KMS-11 (cell line): ENCODE data around the gene ACD.
A peak's percentile ranks its signal among the peaks of the same experiment; 100 is the strongest.

ENCODE experiments used
- H2AFZ ChIP-seq: fragments of 200-600 bp; sonication (generic); 2 replicates; pipeline ENCODE4 v1.6.1; 2016; ENCODE audit warnings: antibody characterized with exemption, mixed run types, low read depth
- H3K27ac ChIP-seq: fragments of 200-600 bp; sonication (generic); 2 replicates; pipeline ENCODE4 v1.6.1; 2016; ENCODE audit warnings: mild to moderate bottlenecking, mixed run types
- H3K27me3 ChIP-seq: fragments of 200-600 bp; sonication (generic); 2 replicates; pipeline ENCODE4 v1.6.1; 2017; ENCODE audit warnings: mild to moderate bottlenecking, low read depth, mixed run types, moderate library complexity; ENCODE audit not compliant: insufficient read depth
- H3K36me3 ChIP-seq: fragments of 200-600 bp; sonication (generic); 2 replicates; pipeline ENCODE4 v1.6.1; 2017; ENCODE audit warnings: mild to moderate bottlenecking, mixed run types; ENCODE audit not compliant: insufficient read depth
- H3K4me1 ChIP-seq: fragments of 200-600 bp; sonication (generic); 2 replicates; pipeline ENCODE4 v1.6.1; 2016; ENCODE audit warnings: mild to moderate bottlenecking, low read depth, mixed run types; ENCODE audit not compliant: poor library complexity, severe bottlenecking
- H3K4me2 ChIP-seq: fragments of 200-600 bp; sonication (generic); 2 replicates; pipeline ENCODE4 v1.7.0; 2016; ENCODE audit warnings: mild to moderate bottlenecking, mixed run types
- H3K4me3 ChIP-seq: fragments of 200-600 bp; sonication (generic); IDR thresholded peaks from 2 replicates; pipeline ENCODE4 v1.6.1; 2017; ENCODE audit warnings: low read depth, low read length, mixed read lengths; ENCODE audit not compliant: insufficient read depth
- H3K79me2 ChIP-seq: fragments of 200-600 bp; sonication (generic); 2 replicates; pipeline ENCODE4 v1.6.1; 2016; ENCODE audit warnings: low read depth, mixed run types; ENCODE audit not compliant: insufficient read depth
- H3K9ac ChIP-seq: fragments of 200-600 bp; sonication (generic); 2 replicates; pipeline ENCODE4 v1.6.1; 2016; ENCODE audit warnings: mild to moderate bottlenecking, mixed run types
- H4K20me1 ChIP-seq: fragments of 200-600 bp; sonication (generic); 2 replicates; pipeline ENCODE4 v1.6.1; 2016; ENCODE audit warnings: mild to moderate bottlenecking, mixed run types; ENCODE audit not compliant: insufficient read depth
- CTCF ChIP-seq: fragments of 200-600 bp; sonication (generic); conservative IDR thresholded peaks from 2 replicates; pipeline ENCODE4 v1.6.1; 2017; ENCODE audit warnings: low read depth, mild to moderate bottlenecking, antibody characterized with exemption, low read length, moderate library complexity, mixed read lengths

ACD gene

GRCh38 chr16:67674851-67675578 is 15.0 kb upstream of the ACD start:
- H4K20me1 ChIP-seq: no peaks in the 10 kb centered on the region
- no peaks in the 10 kb centered on the region for H3K79me2 ChIP-seq
- TF ChIP-seq CTCF: no peak
- H3K27ac ChIP-seq: no peak overlapping the region
- no peaks in the 10 kb centered on the region for H3K27me3 ChIP-seq
- H3K36me3 ChIP-seq: no peaks in the 10 kb centered on the region
- no peak overlapping the region for H2AFZ ChIP-seq
- H3K9ac ChIP-seq: no peak overlapping the region
- no peak overlapping the region for H3K4me3 ChIP-seq
- H3K4me1 ChIP-seq: peaks cover 5% of the 10 kb centered on the region
- no peak overlapping the region for H3K4me2 ChIP-seq

GRCh38 chr16:67673712-67674580 is 13.9 kb upstream of the ACD start:
- Histone ChIP-seq H3K79me2 (no peaks in the 10 kb centered on the region), H3K27me3 (no peaks in the 10 kb centered on the region), H3K36me3 (no peaks in the 10 kb centered on the region), H3K9ac (no peak overlapping the region), H3K4me3 (no peak overlapping the region), H3K27ac (no peak overlapping the region), H2AFZ (no peak overlapping the region), H3K4me2 (no peak overlapping the region), H4K20me1 (no peaks in the 10 kb centered on the region), H3K4me1 (peaks cover 9% of the 10 kb centered on the region)
- no peak for TF ChIP-seq CTCF

- H3K4me1 ChIP-seq: peaks cover 14% of the 10 kb centered on the region
- H3K79me2 ChIP-seq: no peaks in the 10 kb centered on the region
- H4K20me1 ChIP-seq: no peaks in the 10 kb centered on the region
- H3K36me3 ChIP-seq: no peaks in the 10 kb centered on the region
- H3K27me3 ChIP-seq: no peaks in the 10 kb centered on the region
- TF ChIP-seq CTCF: peak; percentile 79
- H2AFZ ChIP-seq: no peak overlapping the region
- no peak overlapping the region for H3K9ac ChIP-seq
- H3K27ac ChIP-seq: no peak overlapping the region
- H3K4me2 ChIP-seq: no peak overlapping the region
- H3K4me3 ChIP-seq: no peak overlapping the region
Measured at GRCh38 chr16:67672739-67673662, 12.9 kb upstream of the ACD start.

- Histone ChIP-seq H2AFZ (no peak overlapping the region), H3K27me3 (no peaks in the 10 kb centered on the region), H3K4me3 (no peak overlapping the region), H3K27ac (no peak overlapping the region), H3K9ac (no peak overlapping the region), H3K4me1 (peaks cover 19% of the 10 kb centered on the region), H4K20me1 (no peaks in the 10 kb centered on the region), H3K4me2 (no peak overlapping the region), H3K79me2 (no peaks in the 10 kb centered on the region), H3K36me3 (no peaks in the 10 kb centered on the region)
- no peak for TF ChIP-seq CTCF
Measured at GRCh38 chr16:67672306-67672705, 12.2 kb upstream of the ACD start.
